ENCODE measurements around the gene ETV4. TPM values are rescaled to one million over a fixed set of nuclear protein-coding genes. Genes with fewer than 3 reads are reported as not detected.

ETV4 gene
- total and polyA plus RNA-seq, 2 donors (not counting 1 experiment from before 2014, with no cell fraction given): not detected

- peaks cover 36% of the 10 kb centered on the region for H3K79me2 ChIP-seq (ENCODE audit: control insufficient read depth, insufficient read depth, low read length)
- Mint-ChIP-seq H3K4me1 (peaks cover 26% of the 10 kb centered on the region), H3K4me3 (no peak overlapping the region), H3K27ac (peak overlapping the region; percentile 37), H3K27me3 (no peaks in the 10 kb centered on the region), H3K9me3 (ENCODE audit: insufficient read depth) (no peaks in the 10 kb centered on the region)
- peaks cover 17 to 23% of the 10 kb centered on the region in 2 donors for H3K4me1 ChIP-seq (ENCODE audit: control insufficient read depth in 2 of 2, insufficient read depth in 2 of 2, low read length in 2 of 2)
- TF ChIP-seq, protein P1, sequence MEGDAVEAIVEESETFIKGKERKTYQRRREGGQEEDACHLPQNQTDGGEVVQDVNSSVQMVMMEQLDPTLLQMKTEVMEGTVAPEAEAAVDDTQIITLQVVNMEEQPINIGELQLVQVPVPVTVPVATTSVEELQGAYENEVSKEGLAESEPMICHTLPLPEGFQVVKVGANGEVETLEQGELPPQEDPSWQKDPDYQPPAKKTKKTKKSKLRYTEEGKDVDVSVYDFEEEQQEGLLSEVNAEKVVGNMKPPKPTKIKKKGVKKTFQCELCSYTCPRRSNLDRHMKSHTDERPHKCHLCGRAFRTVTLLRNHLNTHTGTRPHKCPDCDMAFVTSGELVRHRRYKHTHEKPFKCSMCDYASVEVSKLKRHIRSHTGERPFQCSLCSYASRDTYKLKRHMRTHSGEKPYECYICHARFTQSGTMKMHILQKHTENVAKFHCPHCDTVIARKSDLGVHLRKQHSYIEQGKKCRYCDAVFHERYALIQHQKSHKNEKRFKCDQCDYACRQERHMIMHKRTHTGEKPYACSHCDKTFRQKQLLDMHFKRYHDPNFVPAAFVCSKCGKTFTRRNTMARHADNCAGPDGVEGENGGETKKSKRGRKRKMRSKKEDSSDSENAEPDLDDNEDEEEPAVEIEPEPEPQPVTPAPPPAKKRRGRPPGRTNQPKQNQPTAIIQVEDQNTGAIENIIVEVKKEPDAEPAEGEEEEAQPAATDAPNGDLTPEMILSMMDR (IDR thresholded peaks at IDR 0.05): no peak
- TF ChIP-seq EZH2 (IDR thresholded peaks at IDR 0.05; ENCODE audit: borderline replicate concordance, insufficient read depth, low read depth, low read length, poor library complexity, severe bottlenecking): no peak
- no peak overlapping the region for H3K27ac ChIP-seq (ENCODE audit: low read length in 2 of 2)
- no peaks in the 10 kb centered on the region for H3K36me3 ChIP-seq (replicated peaks in 1 of 2; ENCODE audit: control extremely low read depth in 1 of 2, control insufficient read depth in 1 of 2, extremely low read depth in 1 of 2, insufficient read depth in 2 of 2, low read length in 1 of 2)
- intact Hi-C loops (cut with micrococcal nuclease): loop anchor here (1.0 to 10.0 kb wide), 9 partner anchors 84 to 738 kb away; partner anchors contain the start of genes ARL4D, BECN1, BRCA1 and EZH1
- no peak for DNase-seq
- H3K9ac ChIP-seq (ENCODE audit: low read length): no peak overlapping the region
- ChIA-PET POLR2A (interaction anchor here (0.6 to 3.1 kb wide), 11 partner anchors 84 to 638 kb away, joined by 4 to 33 read pairs (median 9); partner anchors contain the start of genes AOC2 and ARL4D), CTCF (interaction anchor here (0.5 to 6.7 kb wide), 13 partner anchors 14 to 663 kb away, joined by 3 to 218 read pairs (median 3); partner anchors contain the start of genes ARL4D and RPL27)
- peak overlapping the region; percentile 79 for H2AFZ ChIP-seq (ENCODE audit: insufficient read depth, low read depth, low read length, poor library complexity, severe bottlenecking)
- H4K20me1 ChIP-seq (ENCODE audit: control insufficient read depth, insufficient read depth, low read length, poor library complexity, severe bottlenecking): peaks cover 16% of the 10 kb centered on the region
- 94% methylated on average over 8 of the region's 11 CpGs for WGBS (ENCODE audit: insufficient coverage)
- H3K27me3 ChIP-seq (replicated peaks in 1 of 4; ENCODE audit: control extremely low read depth in 1 of 4, control insufficient read depth in 3 of 4, insufficient read depth in 4 of 4, low read length in 3 of 4): no peaks in the 10 kb centered on the region
- H3K9me3 ChIP-seq (ENCODE audit: control extremely low read depth in 1 of 3, control insufficient read depth in 2 of 3, insufficient read depth in 1 of 3, low read length in 2 of 3): no peaks in the 10 kb centered on the region
- ATAC-seq (ENCODE audit: low read depth): no peak
- H3K4me3 ChIP-seq (ENCODE audit: control extremely low read depth in 1 of 5, extremely low read depth in 1 of 5, insufficient read depth in 1 of 5, low read depth in 2 of 5, low read length in 4 of 5): no peak overlapping the region
- no peak overlapping the region for H3K4me2 ChIP-seq (replicated peaks; ENCODE audit: low read depth, low read length, poor library complexity, severe bottlenecking)
Measured at GRCh38 chr17:43482103-43483012, 63.8 kb downstream of the ETV4 start.
